ENCODE measurements around the gene EFCAB8.
"Not testable (repeated sequence)": the region's sequence is repeated elsewhere in the genome, so short reads cannot be mapped to it uniquely, and the experiment has no call there.

The EFCAB8 gene

GRCh38 chr20:32911355-32911754 lies 52.6 kb downstream of the EFCAB8 start:
- DNase-seq (ENCODE audit: low spot score) = no peak

GRCh38 chr20:32912688-32913087 lies 54.0 kb downstream of the EFCAB8 start:
- DNase-seq (ENCODE audit: low spot score) = no peak

GRCh38 chr20:32914031-32914430 lies 55.3 kb downstream of the EFCAB8 start:
- DNase-seq (ENCODE audit: low spot score) = no peak

- DNase-seq (ENCODE audit: low spot score) = no peak
Measured at GRCh38 chr20:32917191-32917950, 58.6 kb downstream of the EFCAB8 start.

GRCh38 chr20:32918296-32918695 lies 59.6 kb downstream of the EFCAB8 start:
- no peak for DNase-seq (ENCODE audit: low spot score)

- DNase-seq (ENCODE audit: low spot score) = no peak
Measured at GRCh38 chr20:32918751-32919150, 60.0 kb downstream of the EFCAB8 start.

GRCh38 chr20:32920066-32920465 lies 61.3 kb downstream of the EFCAB8 start:
- no peak for DNase-seq (ENCODE audit: low spot score)

GRCh38 chr20:32920530-32921298 lies 62.0 kb downstream of the EFCAB8 start:
- no peak for DNase-seq (ENCODE audit: low spot score)

GRCh38 chr20:32922466-32922865 lies 63.7 kb downstream of the EFCAB8 start:
- no peak for DNase-seq (ENCODE audit: low spot score)

- DNase-seq (ENCODE audit: low spot score) = no peak
Measured at GRCh38 chr20:32924781-32925180, 66.1 kb downstream of the EFCAB8 start.

GRCh38 chr20:32925481-32926196 lies 66.9 kb downstream of the EFCAB8 start:
- DNase-seq (ENCODE audit: low spot score) = no peak

GRCh38 chr20:32929162-32929561 lies 70.4 kb downstream of the EFCAB8 start:
- no peak for DNase-seq (ENCODE audit: low spot score)

- DNase-seq (ENCODE audit: low spot score) = no peak
Measured at GRCh38 chr20:32930181-32930580, 71.5 kb downstream of the EFCAB8 start.

- DNase-seq (ENCODE audit: low spot score) = no peak
Measured at GRCh38 chr20:32930701-32931100, 72.0 kb downstream of the EFCAB8 start.

GRCh38 chr20:32934580-32934979 lies 75.9 kb downstream of the EFCAB8 start:
- DNase-seq (ENCODE audit: low spot score) = no peak

- no peak for DNase-seq (ENCODE audit: low spot score)
Measured at GRCh38 chr20:32941155-32941885, 82.6 kb downstream of the EFCAB8 start.

- no peak for DNase-seq (ENCODE audit: low spot score)
Measured at GRCh38 chr20:32943490-32944052, 84.8 kb downstream of the EFCAB8 start.

- DNase-seq (ENCODE audit: low spot score) = peak; percentile 26
Measured at GRCh38 chr20:32945710-32946221, 87.0 kb downstream of the EFCAB8 start.

GRCh38 chr20:32946629-32947028 lies 87.9 kb downstream of the EFCAB8 start:
- DNase-seq (ENCODE audit: low spot score) = no peak

- DNase-seq (ENCODE audit: low spot score) = not testable (repeated sequence)
Measured at GRCh38 chr20:32950539-32950938, 91.8 kb downstream of the EFCAB8 start.

GRCh38 chr20:32957459-32957858 lies 98.7 kb downstream of the EFCAB8 start:
- DNase-seq (ENCODE audit: low spot score) = no peak
